ENCODE measurements around the gene NBPF1.
"Not testable (repeated sequence)": the region's sequence is repeated elsewhere in the genome, so short reads cannot be mapped to it uniquely, and the experiment has no call there.

Gene NBPF1

DNA sequence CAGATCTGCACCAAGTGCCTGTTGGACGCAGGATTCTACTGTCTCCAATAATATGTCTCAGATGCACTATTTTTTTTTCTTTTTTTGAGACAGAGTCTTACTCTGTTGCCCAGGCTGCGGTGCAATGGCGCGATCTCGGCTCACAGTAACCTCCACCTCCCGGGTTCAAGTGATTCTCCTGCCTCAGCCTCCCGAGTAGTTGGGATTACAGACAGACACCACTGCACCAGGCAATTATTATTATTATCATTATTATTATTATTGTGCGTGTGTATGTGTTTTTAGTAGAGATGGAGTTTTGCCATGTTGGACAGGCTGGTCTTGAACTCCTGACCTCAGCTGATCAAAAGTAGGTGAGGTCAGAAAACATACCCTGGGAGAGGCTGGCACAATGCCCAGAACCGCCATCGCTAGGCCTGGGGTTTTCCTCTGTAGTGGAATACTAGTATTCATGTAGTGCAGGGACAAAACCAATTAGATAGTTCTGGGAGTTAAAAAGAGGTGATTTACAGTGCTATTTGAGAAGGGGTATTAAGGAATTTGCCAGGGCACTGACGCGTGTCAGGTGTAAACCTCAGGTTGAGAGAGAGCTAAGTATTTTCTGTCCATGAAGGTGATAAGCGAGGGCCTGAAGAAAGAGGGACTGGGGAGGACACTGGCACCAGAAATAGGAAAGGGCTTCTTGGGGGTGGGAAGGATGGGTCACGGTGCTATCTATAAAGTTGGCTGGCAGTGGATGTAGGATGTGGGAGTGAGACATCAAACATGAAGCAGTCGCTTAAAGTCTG lies 100.5 kb downstream of the NBPF1 start:
- not testable (repeated sequence) for DNase-seq (ENCODE audit: low read depth in 2 of 2)
